Measurements from ENCODE around the gene SRP9.
"Not testable (repeated sequence)": the region's sequence is repeated elsewhere in the genome, so short reads cannot be mapped to it uniquely, and the experiment has no call there.

SRP9 gene

GRCh38 chr1:225778337-225778669 lies 677 bp downstream of the SRP9 start:
- DNase-seq, result no peak

GRCh38 chr1:225779165-225779564 lies 1.5 kb downstream of the SRP9 start:
- not testable (repeated sequence) for DNase-seq

DNA sequence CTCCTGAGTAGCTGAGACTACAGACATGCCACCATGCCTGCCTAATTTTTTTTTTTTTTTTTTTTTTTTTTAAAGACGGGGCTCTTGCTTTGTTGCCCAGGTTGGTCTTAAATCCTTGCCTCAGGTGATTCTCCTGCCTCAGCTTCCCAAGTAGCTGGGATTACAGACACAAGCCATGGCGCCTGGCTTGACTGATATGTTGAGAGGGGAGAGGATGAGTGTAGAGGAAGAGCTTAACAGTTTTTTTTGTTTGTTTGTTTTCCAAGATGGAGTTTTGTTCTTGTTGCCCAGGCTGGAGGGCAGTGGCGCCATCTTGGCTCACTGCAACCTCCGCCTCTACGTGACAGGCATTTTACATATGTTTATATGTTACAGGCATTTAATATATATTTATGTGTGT lies 2.5 kb downstream of the SRP9 start:
- no peak for DNase-seq

DNA sequence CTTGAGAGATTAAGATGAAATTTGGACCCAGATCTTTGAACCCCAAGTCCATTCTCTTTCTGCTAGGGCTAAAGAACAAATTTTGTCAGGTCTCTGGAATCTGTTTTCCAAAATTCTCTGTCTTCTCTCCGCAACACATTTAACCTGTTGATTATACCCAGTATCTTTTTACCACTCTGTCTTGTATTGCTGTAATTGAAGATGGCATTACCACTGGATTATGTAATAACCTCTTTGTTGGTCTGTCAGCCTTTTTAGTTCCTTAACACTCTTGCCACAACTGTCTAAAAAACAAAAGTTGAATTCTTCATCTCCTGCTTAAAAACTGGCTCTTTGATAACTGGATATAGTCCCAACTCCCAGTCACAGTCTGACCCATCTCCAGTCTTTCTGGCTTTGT lies 3.0 kb downstream of the SRP9 start:
- DNase-seq, result no peak

DNA sequence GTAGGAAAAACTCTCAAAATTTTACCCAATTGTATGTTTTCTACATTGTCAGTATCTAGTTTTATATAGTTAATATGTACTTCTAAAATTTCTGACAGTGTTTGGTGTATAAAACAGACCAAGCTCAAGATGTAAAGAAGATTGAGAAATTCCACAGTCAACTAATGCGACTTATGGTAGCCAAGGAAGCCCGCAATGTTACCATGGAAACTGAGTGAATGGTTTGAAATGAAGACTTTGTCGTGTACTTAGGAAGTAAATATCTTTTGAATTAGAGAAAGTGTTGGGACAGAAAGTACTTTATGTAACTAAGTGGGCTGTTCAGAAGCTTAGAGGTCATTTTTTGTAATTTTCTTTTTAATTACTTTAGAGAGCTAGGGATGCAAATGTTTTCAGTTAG lies 11.5 kb downstream of the SRP9 start:
- DNase-seq, result not testable (repeated sequence)

DNA sequence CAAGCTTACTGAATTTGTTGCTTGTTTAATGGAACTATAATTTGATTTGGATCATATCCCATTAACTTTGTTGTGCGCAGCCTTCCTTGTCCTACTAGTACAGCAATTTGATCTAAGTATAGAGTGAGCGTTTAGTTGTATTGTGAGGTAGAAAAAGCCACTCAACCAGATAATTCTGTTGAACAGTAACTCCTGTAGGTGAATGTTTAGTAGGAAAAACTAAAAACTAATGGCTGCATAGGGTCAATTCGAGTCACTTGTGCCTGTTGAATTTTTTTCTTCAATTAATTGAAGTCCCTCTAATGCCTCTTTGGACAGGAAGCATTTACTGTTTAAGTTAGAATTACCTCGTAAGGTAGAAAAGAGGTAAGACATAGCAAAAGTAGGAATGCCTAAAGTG lies 17.3 kb downstream of the SRP9 start:
- no peak for DNase-seq

DNA sequence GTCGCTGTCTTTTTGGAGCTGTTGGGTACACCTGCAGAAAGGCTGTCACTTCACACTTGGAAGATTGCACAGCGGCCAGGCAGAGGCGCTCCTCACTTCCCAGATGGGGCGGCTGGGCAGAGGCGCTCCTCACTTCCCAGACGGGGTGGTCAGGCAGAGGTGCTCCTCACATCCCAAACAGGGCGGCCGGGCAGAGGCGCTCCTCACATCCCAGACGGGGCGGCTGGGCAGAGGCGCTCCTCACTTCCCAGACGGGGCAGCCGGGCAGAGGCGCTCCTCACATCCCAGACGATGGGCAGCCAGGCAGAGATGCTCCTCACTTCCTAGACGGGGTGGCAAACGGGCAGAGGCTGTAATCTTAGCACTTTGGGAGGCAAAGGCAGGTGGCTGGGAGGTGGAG lies 18.5 kb downstream of the SRP9 start:
- DNase-seq, result not testable (repeated sequence)

GRCh38 chr1:225801146-225801545 lies 23.5 kb downstream of the SRP9 start:
- not testable (repeated sequence) for DNase-seq

DNA sequence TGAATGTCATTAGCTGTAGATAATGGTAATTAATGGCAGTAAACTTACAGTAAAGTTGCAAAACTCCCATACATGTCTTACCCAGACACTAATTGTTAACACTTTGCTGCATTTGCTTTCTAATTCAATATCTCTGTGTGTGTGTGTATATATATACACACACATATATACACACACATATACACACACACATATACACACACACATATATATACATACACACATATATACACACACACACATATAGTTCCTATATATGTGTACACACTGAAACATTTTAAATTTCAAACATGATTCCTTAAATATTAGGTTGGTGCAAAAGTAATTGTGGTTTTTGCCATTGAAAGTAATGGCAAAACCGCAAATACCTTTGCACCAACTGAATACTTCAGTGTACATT lies 28.6 kb downstream of the SRP9 start:
- DNase-seq, result no peak

DNA sequence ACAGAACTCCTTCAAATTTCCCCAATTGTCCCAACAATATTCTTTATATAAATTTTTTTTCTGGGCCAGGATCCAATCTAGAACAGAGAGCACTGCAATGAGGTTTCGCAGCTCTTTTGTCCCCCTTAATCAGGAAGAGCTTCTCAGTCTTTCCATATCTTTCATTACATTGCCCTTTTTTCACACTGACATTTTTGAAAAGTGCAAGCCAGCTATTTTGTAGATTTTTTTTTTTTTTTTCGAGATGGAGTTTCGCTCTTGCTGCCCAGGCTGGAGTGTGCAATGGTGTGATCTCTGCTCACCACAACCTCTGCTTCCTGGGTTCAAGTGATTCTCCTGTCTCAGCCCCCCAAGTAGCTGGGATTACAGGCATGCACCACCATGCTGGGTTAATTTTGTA lies 29.1 kb downstream of the SRP9 start:
- DNase-seq, result not testable (repeated sequence)

GRCh38 chr1:225808136-225808535 lies 30.5 kb downstream of the SRP9 start:
- no peak for DNase-seq

DNA sequence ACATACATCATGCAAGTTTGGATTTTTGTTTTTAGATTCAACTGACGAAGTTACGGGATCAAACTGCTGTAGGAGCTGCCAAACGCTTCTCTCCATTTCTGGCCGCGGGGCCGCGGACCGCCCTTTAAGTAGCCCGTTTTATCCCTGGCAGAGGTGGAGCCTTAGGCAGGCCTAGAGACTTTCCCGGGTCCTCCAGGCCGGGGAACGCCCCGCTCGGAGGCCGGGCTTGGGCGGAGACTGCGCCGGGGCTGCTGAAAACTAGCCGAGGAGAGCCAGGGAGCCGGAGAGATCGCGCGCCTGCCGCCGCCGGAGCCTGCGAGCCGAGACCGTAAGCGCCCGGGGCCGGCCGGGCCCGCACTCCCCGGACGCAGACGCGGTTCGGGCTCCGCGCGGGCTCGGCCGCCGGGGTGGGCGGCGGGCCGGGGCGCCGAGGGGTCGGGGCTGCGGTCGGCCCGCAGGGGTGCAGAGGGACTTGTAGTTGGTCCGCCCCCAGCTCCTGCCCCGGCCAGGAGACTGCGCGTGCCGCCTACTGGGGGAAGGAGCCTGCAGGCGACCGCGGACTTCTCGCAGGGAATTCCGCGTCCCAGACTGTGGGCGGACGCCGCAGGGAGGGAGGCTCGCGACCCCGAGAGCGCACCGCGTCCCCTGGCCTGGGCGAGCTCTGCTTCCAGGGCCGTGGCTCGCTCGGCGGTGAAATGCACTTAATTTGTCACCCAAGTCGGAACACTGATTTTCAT lies 32.4 kb downstream of the SRP9 start, which contains the start of gene EPHX1:
Gene EPHX1 (plus strand): TSS at position 283 of the 737 bp plus-strand sequence. CDS start 18,606 bp downstream, outside the sequence.
- DNase-seq, result peak; percentile 48

DNA sequence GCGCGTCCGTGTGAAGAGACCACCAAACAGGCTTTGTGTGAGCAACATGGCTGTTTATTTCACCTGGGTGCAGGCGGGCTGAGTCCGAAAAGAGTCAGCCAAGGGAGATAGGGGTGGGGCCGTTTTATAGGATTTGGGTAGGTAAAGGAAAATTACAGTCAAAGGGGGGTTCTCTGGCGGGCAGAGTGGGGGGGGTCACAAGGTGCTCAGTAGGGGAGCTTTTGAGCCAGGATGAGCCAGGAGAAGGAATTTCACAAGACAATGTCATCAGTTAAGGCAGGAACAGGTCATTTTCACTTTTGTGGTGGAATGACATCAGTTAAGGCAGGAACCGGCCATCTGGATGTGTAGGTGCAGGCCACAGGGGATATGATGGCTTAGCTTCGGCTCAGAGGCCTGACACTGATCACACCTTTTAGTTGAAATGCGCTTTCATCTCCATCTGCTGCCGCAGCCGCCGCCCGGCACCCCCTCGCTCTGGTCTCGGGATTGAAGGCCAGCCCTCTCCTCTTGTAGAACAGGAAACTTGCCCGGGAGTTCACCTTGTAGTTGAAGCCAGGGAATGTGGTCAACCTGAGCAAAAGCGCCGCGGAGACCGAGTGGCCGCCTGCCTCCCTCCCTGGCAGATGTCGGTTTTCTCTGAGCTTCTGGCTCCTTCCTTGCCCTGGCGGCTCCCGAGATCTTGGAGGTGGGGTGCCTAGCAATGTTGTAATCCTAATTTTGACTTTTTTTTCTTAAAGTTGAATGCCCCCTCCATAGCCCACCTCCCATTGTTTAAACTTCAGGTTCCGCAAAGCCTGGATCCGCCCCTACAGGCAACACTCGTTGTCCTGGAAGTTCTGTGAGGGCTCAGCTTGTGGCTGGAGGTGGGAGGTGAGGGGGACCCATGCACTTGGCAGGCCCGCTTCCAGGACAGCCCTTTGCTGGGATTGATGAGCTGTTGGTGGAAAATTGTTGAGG lies 33.2 kb downstream of the SRP9 start:
- not testable (repeated sequence) for DNase-seq

GRCh38 chr1:225811622-225812487 lies 34.2 kb downstream of the SRP9 start:
- DNase-seq, result no peak

DNA sequence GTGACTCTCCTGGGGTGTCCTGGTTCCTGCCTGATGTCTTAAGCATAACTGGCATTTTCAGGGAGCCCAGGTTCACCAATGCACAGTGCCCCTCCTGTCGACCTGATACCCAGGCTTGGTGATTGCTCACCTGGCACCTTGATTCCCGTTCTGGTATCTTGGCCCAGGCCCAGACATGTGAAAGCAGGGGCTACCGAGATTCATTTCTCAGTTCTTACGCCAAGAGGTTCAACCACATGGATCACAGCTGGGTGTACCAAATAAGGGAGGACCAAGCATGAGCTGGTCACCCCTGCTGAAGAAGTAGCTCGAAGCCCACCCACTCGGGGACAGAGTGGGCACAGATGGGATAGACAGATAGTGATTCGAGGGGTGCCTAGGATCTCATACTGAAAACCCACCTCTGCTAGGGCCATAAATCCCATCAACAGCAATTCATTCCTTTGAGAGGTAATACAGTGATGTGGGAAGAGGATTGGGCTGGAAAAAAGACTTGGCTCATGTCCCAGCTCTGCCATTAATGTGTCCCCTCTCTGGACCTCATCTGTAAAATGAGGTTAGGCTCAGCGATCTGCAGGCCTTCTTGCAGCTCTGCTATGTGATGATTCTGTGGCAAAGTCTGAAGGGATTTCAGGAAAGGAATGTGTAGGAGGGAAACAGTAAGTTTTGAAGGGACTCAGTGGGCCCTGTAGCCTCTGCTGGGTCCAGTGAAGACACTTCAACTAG lies 35.0 kb downstream of the SRP9 start:
- DNase-seq, result no peak

DNA sequence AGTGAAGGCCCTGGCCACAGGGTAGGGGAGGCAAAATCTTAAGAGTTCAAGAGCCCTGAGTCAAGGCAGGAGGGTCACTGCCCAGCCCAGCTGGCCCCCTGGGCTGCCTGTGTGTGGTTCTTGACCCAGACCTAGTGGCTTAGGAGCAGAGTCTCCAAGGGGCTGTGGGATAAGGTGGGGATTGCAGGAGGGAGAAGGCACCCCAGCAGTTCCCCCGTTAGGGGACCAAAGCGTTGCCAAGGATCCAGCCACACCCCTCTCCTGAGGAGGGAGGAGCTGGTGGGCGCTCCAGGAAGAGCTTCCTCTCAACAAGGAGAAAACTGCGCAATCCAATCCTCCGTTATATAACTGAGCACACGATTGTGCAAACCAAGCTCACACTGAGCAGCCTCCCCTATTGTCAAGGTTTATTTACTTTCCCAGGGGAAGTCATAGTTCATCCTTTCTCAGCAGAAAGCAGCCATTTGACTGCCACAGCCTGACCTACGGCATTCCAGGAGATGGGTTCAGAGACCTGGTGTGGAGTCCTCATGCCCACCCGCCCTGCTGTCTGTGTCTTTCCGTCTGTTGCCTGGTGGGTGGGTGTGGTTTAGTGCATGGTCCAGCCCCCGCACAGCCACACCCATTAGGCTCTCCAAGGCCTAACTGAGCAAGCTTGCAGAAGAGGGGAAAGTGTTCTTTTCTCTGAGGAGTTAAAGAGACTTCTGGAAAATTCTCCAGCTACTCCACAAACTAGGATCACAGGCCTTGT lies 35.8 kb downstream of the SRP9 start:
- peak; percentile 78 for DNase-seq

GRCh38 chr1:225814381-225814780 lies 36.8 kb downstream of the SRP9 start:
- DNase-seq, result no peak

DNA sequence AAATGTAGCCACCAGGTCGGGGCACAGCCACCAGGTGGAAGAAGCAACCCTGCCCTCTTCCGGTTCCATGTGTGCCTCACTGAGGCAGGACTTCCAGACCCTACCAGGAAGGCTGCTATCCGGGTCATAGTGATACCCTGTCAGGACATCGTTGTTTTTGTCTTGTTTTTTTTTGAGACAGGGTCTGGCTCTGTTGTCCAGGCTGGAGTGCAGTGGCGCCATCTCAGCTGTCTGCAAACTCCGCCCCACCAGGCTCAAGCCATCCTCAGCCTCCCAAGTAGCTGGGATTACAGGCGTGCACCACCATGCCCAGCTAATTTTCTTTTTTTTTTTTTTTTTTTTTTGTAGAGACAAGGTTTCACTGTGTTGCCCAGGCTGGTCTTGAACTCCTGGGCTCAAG lies 37.5 kb downstream of the SRP9 start:
- DNase-seq, result not testable (repeated sequence)

DNA sequence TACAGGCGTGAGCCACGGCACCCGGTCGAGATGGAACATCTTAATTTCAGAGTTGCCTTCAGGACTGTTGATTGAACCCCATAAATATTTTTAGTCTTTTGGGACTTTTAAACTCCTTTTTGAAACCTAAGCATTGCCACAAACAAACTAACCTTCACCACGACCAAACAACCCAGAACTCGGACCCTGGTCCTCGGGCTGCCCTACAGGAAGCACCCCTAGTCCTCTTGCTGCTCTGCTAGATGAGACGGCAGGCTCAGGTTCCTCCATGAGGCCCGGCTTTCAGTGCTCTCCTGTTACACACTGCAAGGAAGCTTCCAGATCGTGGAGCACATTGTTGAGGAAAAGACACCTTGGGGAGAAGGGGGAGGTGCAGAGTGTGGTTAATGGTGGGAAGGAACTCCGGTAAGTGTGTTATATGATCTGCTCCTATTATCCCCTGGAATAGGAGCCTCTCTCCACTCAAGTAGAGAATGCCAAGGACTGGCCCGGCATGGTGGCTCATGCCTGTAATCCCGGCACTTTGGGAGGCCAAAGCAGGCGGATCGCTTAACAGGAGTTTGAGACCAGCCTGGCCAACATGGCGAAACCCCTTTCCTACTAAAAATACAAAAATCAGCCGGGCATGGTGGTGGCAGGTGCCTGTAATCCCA lies 38.0 kb downstream of the SRP9 start:
- DNase-seq, result no peak

- no peak for DNase-seq
Observed at GRCh38 chr1:225816643-225817538, 39.3 kb downstream of the SRP9 start.

Measured in NCI-H748 treated with DMSO at 0.1 percent for 48 hours (cell line).